ENCODE measurements around the gene ORC5.

DNA sequence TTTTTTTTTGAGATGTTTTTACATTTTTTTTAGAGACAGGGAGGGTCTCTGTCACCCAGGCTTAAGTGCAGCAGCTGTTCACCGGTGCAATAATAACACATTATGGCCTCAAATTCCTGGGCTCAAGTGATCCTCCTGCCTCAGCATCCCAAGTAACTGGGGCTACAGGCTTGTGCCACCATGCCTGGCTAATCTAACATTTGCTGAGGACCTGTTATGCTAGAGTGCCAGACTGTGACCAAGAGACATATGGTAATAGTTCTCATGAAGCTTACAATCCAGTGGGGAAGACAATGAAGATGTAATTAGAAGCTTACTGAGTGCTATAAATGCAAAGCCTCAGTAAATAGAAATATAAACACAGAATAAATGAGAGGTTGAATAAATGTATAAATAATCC, 17.6 kb upstream of the ORC5 start:
- TF ChIP-seq, protein P1, sequence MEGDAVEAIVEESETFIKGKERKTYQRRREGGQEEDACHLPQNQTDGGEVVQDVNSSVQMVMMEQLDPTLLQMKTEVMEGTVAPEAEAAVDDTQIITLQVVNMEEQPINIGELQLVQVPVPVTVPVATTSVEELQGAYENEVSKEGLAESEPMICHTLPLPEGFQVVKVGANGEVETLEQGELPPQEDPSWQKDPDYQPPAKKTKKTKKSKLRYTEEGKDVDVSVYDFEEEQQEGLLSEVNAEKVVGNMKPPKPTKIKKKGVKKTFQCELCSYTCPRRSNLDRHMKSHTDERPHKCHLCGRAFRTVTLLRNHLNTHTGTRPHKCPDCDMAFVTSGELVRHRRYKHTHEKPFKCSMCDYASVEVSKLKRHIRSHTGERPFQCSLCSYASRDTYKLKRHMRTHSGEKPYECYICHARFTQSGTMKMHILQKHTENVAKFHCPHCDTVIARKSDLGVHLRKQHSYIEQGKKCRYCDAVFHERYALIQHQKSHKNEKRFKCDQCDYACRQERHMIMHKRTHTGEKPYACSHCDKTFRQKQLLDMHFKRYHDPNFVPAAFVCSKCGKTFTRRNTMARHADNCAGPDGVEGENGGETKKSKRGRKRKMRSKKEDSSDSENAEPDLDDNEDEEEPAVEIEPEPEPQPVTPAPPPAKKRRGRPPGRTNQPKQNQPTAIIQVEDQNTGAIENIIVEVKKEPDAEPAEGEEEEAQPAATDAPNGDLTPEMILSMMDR (IDR thresholded peaks at IDR 0.05; ENCODE audit: insufficient read depth, low read length, poor library complexity, severe bottlenecking), result no peak
- TF ChIP-seq EZH2phosphoT487 (conservative IDR thresholded peaks at IDR 0.05; ENCODE audit: low read length), result no peak

Data from SU-DHL-6 (cell line).